Kidney (tissue), 14 donors: ENCODE data around the gene RPL18. TPM values are rescaled to one million over a fixed set of nuclear protein-coding genes. Genes with fewer than 3 reads are reported as not detected.

Experiments
- DNase-seq, 5 donors: peaks; one replicate each; pipeline ENCODE4 v3.0.0-alpha.2; 2013 to 2020
- FAIRE-seq: peaks from 2 replicates; lab custom pipeline; 2012; peaks lifted over from hg19 to GRCh38; lab: Jason Lieb, UNC
- H3K27ac ChIP-seq, 2 donors: one replicate each; pipeline ENCODE4 v1.7.0; 2013; ENCODE audit warnings: low read depth in 2 of 2, low read length in 2 of 2, inconsistent platforms in 1 of 2
- H3K27me3 ChIP-seq: one replicate; pipeline ENCODE4 v1.7.1; 2013; ENCODE audit warnings: low read length, inconsistent platforms; ENCODE audit not compliant: control insufficient read depth, insufficient read depth
- H3K36me3 ChIP-seq, 3 donors: one replicate each; pipeline versions ENCODE4 v1.7.0 to v1.7.1; 2013; ENCODE audit warnings: low read length in 3 of 3, control low read depth in 1 of 3, inconsistent platforms in 1 of 3; ENCODE audit not compliant: insufficient read depth in 3 of 3, control insufficient read depth in 2 of 3
- H3K4me1 ChIP-seq, 3 donors: one replicate each; pipeline versions ENCODE4 v1.7.0 to v1.7.1; 2013; ENCODE audit warnings: low read length in 3 of 3, inconsistent platforms in 1 of 3, low read depth in 1 of 3; ENCODE audit not compliant: control insufficient read depth in 2 of 3, insufficient read depth in 2 of 3
- H3K4me3 ChIP-seq, 3 donors: one replicate each; pipeline versions ENCODE4 v1.7.0 to v1.8.1; 2013; ENCODE audit warnings: low read length in 3 of 3, control low read depth in 1 of 3, inconsistent platforms in 1 of 3
- H3K9ac ChIP-seq, 3 donors: one replicate each; pipeline versions ENCODE4 v1.7.0 to v1.7.1; 2013; ENCODE audit warnings: low read length in 3 of 3, control low read depth in 1 of 3, inconsistent platforms in 1 of 3
- H3K9me3 ChIP-seq, 3 donors: one replicate each; pipeline versions ENCODE4 v1.7.0 to v1.7.1; 2013; ENCODE audit warnings: low read length in 3 of 3, control low read depth in 1 of 3, inconsistent platforms in 1 of 3; ENCODE audit not compliant: control insufficient read depth in 2 of 3, insufficient read depth in 1 of 3
- intact Hi-C: fragments of 100-400 bp; cut with DNase I; formaldehyde crosslinking; loops from one replicate; pipeline ENCODE4 v1.11.1; 2022
- polyA plus RNA-seq: library from polyadenylated mRNA; stranded (reverse); fragments of 350-450 nt; fragmentation: Illumina TruSeq; extraction: RNeasy Lipid Tissue Mini Kit (QIAGEN cat#74804); gene quantifications from one replicate; pipeline ENCODE4 v1.2.3, GENCODE V29; 2014; ENCODE audit warnings: low read depth, low replicate concordance; ENCODE audit not compliant: insufficient read depth
- total RNA-seq: library from RNA; stranded (reverse); fragmentation: NEBNext Ultra II Directional; extraction: Animal tissue kit (Norgen Biotek cat#: 25700); gene quantifications from one replicate; pipeline ENCODE4 v1.2.1, GENCODE V29; 2021
- TF ChIP-seq, protein P1 (sequence below): IDR thresholded peaks from 3 replicates; pipeline ENCODE4 v1.5.1; 2012; ENCODE audit warnings: mild to moderate bottlenecking, moderate library complexity, borderline replicate concordance; ENCODE audit not compliant: insufficient read depth; ENCODE audit errors: extremely low read depth
- donor health status: control.
- donor health status: control.
- donor health status: control.
- donor health status: control.
- donor health status: control.
- donor health status: DM: yes; HTN: yes; CAD: no.
- donor health status: Normal renal cell carcinoma (clear cell type).

The RPL18 gene
- total and polyA plus RNA-seq, 2 donors from 2014 or later, result 986 to 1,596 TPM

DNA sequence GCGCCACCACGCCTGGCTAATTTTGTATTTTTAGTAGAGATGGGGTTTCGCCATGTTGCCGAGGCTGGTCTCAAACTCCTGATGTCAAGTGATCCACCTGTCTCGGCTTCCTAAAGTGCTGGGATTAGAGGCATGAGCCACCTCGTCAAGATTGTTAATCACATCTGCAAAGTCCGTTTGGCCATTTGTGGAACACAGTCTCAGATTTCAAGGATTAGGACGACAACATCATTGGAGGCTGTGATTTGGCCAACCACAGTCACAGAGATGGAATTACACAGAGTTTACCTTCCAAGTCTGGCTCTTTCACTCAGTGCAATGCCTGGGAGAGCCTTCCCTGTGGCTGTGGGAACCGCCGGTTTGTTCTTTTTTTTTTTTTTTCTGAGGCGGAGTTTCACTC is 49.2 kb downstream of the RPL18 start:
- Histone ChIP-seq H3K27me3 (no peaks in the 10 kb centered on the region), H3K36me3 (no peaks in the 10 kb centered on the region), H3K9ac (no peak overlapping the region), H3K4me1 (peaks cover 0 to 4% (median 0%) of the 10 kb centered on the region in 3 donors), H3K27ac (no peak overlapping the region), H3K4me3 (no peak overlapping the region), H3K9me3 (no peaks in the 10 kb centered on the region)
- TF ChIP-seq, protein P1, sequence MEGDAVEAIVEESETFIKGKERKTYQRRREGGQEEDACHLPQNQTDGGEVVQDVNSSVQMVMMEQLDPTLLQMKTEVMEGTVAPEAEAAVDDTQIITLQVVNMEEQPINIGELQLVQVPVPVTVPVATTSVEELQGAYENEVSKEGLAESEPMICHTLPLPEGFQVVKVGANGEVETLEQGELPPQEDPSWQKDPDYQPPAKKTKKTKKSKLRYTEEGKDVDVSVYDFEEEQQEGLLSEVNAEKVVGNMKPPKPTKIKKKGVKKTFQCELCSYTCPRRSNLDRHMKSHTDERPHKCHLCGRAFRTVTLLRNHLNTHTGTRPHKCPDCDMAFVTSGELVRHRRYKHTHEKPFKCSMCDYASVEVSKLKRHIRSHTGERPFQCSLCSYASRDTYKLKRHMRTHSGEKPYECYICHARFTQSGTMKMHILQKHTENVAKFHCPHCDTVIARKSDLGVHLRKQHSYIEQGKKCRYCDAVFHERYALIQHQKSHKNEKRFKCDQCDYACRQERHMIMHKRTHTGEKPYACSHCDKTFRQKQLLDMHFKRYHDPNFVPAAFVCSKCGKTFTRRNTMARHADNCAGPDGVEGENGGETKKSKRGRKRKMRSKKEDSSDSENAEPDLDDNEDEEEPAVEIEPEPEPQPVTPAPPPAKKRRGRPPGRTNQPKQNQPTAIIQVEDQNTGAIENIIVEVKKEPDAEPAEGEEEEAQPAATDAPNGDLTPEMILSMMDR, result no peak
- intact Hi-C loops, result no loop called here
- DNase-seq (peak in 2 of 5 donors; percentile 35 to 57), FAIRE-seq (no peak)

- intact Hi-C loops, result no loop called here
- Histone ChIP-seq H3K27me3 (no peaks in the 10 kb centered on the region), H3K36me3 (no peaks in the 10 kb centered on the region), H3K9ac (no peak overlapping the region), H3K9me3 (no peaks in the 10 kb centered on the region), H3K4me3 (no peak overlapping the region), H3K4me1 (peaks cover 0 to 4% (median 0%) of the 10 kb centered on the region in 3 donors), H3K27ac (no peak overlapping the region)
- TF ChIP-seq, protein P1, result no peak
- DNase-seq (peak in 3 of 5 donors; percentile 29 to 94 (median 50)), FAIRE-seq (no peak)
Measured at GRCh38 chr19:48568345-48568886, 50.6 kb downstream of the RPL18 start.

Other genes starting within 250 kb of the RPL18 start
- 169 TPM for gene KDELR1, start 227.6 kb downstream of the RPL18 start, total RNA-seq
- gene KDELR1, start 227.6 kb downstream of the RPL18 start, polyA plus RNA-seq, result 204 TPM
- 0.54 TPM for gene GRIN2D, start 225.5 kb downstream of the RPL18 start, total RNA-seq
- gene GRIN2D, start 225.5 kb downstream of the RPL18 start, polyA plus RNA-seq, result 0.13 TPM
- 34.0 TPM for gene GRWD1, start 173.2 kb downstream of the RPL18 start, total RNA-seq
- 19.0 TPM for gene GRWD1, start 173.2 kb downstream of the RPL18 start, polyA plus RNA-seq
- 1.0 TPM for gene KCNJ14, start 163.6 kb downstream of the RPL18 start, total RNA-seq
- 0.28 TPM for gene KCNJ14, start 163.6 kb downstream of the RPL18 start, polyA plus RNA-seq
- gene CYTH2, start 149.8 kb downstream of the RPL18 start, total RNA-seq, result 96.1 TPM
- gene CYTH2, start 149.8 kb downstream of the RPL18 start, polyA plus RNA-seq, result 51.0 TPM
- 8.4 TPM for gene LMTK3, start 107.3 kb downstream of the RPL18 start, total RNA-seq
- gene LMTK3, start 107.3 kb downstream of the RPL18 start, polyA plus RNA-seq, result 4.2 TPM
- gene SULT2B1, start 67.0 kb downstream of the RPL18 start, total RNA-seq, result 2.3 TPM
- 2.3 TPM for gene SULT2B1, start 67.0 kb downstream of the RPL18 start, polyA plus RNA-seq
- not detected for gene SPACA4, start 12.4 kb downstream of the RPL18 start, total RNA-seq
- not detected for gene SPACA4, start 12.4 kb downstream of the RPL18 start, polyA plus RNA-seq
- gene FAM83E, start 4.1 kb downstream of the RPL18 start, total RNA-seq, result 15.9 TPM
- gene FAM83E, start 4.1 kb downstream of the RPL18 start, polyA plus RNA-seq, result 0.41 TPM
- 23.3 TPM for gene SPHK2, start 328 bp upstream of the RPL18 start, total RNA-seq
- gene SPHK2, start 328 bp upstream of the RPL18 start, polyA plus RNA-seq, result 37.2 TPM
- gene DBP, start 18.2 kb upstream of the RPL18 start, total RNA-seq, result 14.5 TPM
- 20.4 TPM for gene DBP, start 18.2 kb upstream of the RPL18 start, polyA plus RNA-seq
- gene CA11, start 27.0 kb upstream of the RPL18 start, total RNA-seq, result 11.6 TPM
- 42.3 TPM for gene CA11, start 27.0 kb upstream of the RPL18 start, polyA plus RNA-seq
- gene NTN5, start 53.8 kb upstream of the RPL18 start, total RNA-seq, result 0.85 TPM
- gene NTN5, start 53.8 kb upstream of the RPL18 start, polyA plus RNA-seq, result 0.52 TPM
- gene FUT2, start 76.8 kb upstream of the RPL18 start, total RNA-seq, result 5.8 TPM
- gene FUT2, start 76.8 kb upstream of the RPL18 start, polyA plus RNA-seq, result 0.28 TPM
- gene MAMSTR, start 100.5 kb upstream of the RPL18 start, total RNA-seq, result 2.2 TPM
- 3.6 TPM for gene MAMSTR, start 100.5 kb upstream of the RPL18 start, polyA plus RNA-seq
- 23.3 TPM for gene RASIP1, start 121.4 kb upstream of the RPL18 start, total RNA-seq
- 13.6 TPM for gene RASIP1, start 121.4 kb upstream of the RPL18 start, polyA plus RNA-seq
- 0.79 TPM for gene IZUMO1, start 127.7 kb upstream of the RPL18 start, total RNA-seq
- not detected for gene IZUMO1, start 127.7 kb upstream of the RPL18 start, polyA plus RNA-seq
- 4.3 TPM for gene FUT1, start 133.5 kb upstream of the RPL18 start, total RNA-seq
- gene FUT1, start 133.5 kb upstream of the RPL18 start, polyA plus RNA-seq, result 2.3 TPM
- not detected for gene FGF21, start 136.3 kb upstream of the RPL18 start, total RNA-seq
- gene FGF21, start 136.3 kb upstream of the RPL18 start, polyA plus RNA-seq, result not detected
- 55.3 TPM for gene BCAT2, start 191.9 kb upstream of the RPL18 start, total RNA-seq
- 69.4 TPM for gene BCAT2, start 191.9 kb upstream of the RPL18 start, polyA plus RNA-seq
- gene HSD17B14, start 217.3 kb upstream of the RPL18 start, total RNA-seq, result 5.2 TPM
- gene HSD17B14, start 217.3 kb upstream of the RPL18 start, polyA plus RNA-seq, result 141 TPM
- gene PLEKHA4, start 249.4 kb upstream of the RPL18 start, total RNA-seq, result 79.1 TPM
- gene PLEKHA4, start 249.4 kb upstream of the RPL18 start, polyA plus RNA-seq, result 22.9 TPM